ENCODE data around the gene CDKAL1. TPM values are rescaled to one million over a fixed set of nuclear protein-coding genes. Genes with fewer than 3 reads are reported as not detected.
"Not testable (repeated sequence)": the region's sequence is repeated elsewhere in the genome, so short reads cannot be mapped to it uniquely, and the experiment has no call there.

CDKAL1 gene
- total and polyA plus RNA-seq, 2 of the 8 experiments (the other 6 are each of a cell fraction or from before 2014, with no cell fraction given) = 8.4 to 24.6 TPM

DNA sequence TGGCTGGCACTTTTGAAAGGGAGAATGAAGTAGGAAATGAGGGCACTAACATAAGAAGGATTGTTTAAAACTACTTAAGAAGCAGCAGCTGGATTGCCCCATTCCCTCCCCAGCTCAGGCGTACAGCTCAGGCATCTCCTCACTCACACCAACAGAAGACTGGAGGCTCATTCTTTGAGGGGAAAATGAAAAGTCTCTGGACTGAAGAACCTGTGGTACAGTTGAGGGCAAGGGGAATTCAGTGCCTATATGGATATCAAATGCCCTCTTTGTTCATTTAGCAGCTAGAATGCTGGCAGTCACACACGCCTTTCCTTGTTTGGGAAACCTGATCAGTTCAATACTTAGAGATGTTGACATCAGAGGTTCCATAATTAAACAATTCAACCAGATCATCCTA, 557.2 kb downstream of the CDKAL1 start (continued):
- no peak for TF ChIP-seq KDM5A (IDR thresholded peaks at IDR 0.05; ENCODE audit: low read length)
- no peak for TF ChIP-seq NRF1 (IDR thresholded peaks at IDR 0.05; ENCODE audit: low read depth, low read length)
- TF ChIP-seq SP2 (IDR thresholded peaks at IDR 0.05; ENCODE audit: low read length) = no peak
- no peak for TF ChIP-seq POU5F1 (IDR thresholded peaks at IDR 0.05; ENCODE audit: low read depth, low read length)
- TF ChIP-seq CHD2 (IDR thresholded peaks at IDR 0.05; ENCODE audit: low read length) = no peak
- TF ChIP-seq ASH2L (IDR thresholded peaks at IDR 0.05; ENCODE audit: low read length) = no peak
- TF ChIP-seq CEBPB (IDR thresholded peaks at IDR 0.05; ENCODE audit: low read depth, low read length) = no peak
- TF ChIP-seq CBX5 (IDR thresholded peaks at IDR 0.05; ENCODE audit: low read depth, low read length) = no peak

DNA sequence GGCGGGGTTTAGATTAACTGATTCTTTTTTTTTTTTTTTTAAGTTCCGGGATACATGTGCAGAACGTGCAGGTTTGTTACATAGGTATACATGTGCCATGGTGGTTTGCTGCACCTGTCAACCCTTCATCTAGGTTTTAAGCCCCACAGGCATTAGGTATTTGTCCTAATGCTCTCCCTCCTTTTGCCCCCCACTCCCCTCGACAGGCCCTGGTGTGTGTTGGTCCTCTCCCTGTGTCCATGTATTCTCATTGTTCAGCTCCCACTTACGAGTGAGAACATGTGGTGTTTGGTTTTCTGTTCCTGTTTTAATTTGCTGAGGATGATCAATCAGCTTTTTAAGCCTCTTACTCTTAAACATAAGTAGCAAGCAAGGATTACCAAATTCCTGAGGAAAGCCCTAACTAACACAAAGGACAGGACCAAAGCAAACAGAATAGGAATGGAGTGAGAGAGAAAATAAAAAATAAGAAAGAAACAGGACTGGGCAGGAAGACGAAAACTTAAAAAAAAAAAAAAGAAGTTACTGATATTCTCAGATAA, 558.0 kb downstream of the CDKAL1 start:
- H3K4me1 ChIP-seq (replicated peaks in 1 of 4; ENCODE audit: control insufficient read depth in 3 of 4, insufficient read depth in 4 of 4, low read length in 3 of 4); H4K20me1 ChIP-seq (replicated peaks in 1 of 2; ENCODE audit: control insufficient read depth in 1 of 2, insufficient read depth in 2 of 2, low read length in 2 of 2); H3K18ac ChIP-seq (ENCODE audit: extremely low read depth, low read length); H3K27ac ChIP-seq (ENCODE audit: low read depth, low read length); H2BK12ac ChIP-seq (ENCODE audit: low read depth, low read length); H3K36me3 ChIP-seq (ENCODE audit: control insufficient read depth in 2 of 4, insufficient read depth in 4 of 4, low read length in 3 of 4); H3K56ac ChIP-seq (replicated peaks; ENCODE audit: insufficient read length, low read depth, low read length); H2AFZ ChIP-seq (ENCODE audit: low read length); H3K23me2 ChIP-seq (ENCODE audit: low read depth, low read length); H3K27me3 ChIP-seq (replicated peaks in 1 of 4; ENCODE audit: control insufficient read depth in 3 of 4, extremely low read depth in 1 of 4, insufficient read depth in 3 of 4, low read length in 3 of 4); H4K91ac ChIP-seq (replicated peaks; ENCODE audit: insufficient read length, low read length); DNase-seq (ENCODE audit: low read depth in 1 of 2, low spot score in 2 of 2); H2BK5ac ChIP-seq (ENCODE audit: low read depth, low read length); H3K4me3 ChIP-seq (ENCODE audit: extremely low read depth in 1 of 4, insufficient read depth in 2 of 4, low read depth in 3 of 4, low read length in 4 of 4); H3K79me1 ChIP-seq (ENCODE audit: low read depth, low read length); POLR2A ChIA-PET (ENCODE audit: partially characterized antibody); H3K9ac ChIP-seq (replicated peaks in 1 of 4; ENCODE audit: extremely low read depth in 1 of 4, low read depth in 3 of 4, low read length in 3 of 4); FAIRE-seq; H2BK15ac ChIP-seq (ENCODE audit: low read length); H2BK20ac ChIP-seq (ENCODE audit: low read length); H3K9me3 ChIP-seq (ENCODE audit: insufficient read depth in 2 of 2, low read depth in 1 of 2, low read length in 1 of 2); H3K4me2 ChIP-seq (ENCODE audit: insufficient read depth in 1 of 2, low read depth in 2 of 2, low read length in 2 of 2); CTCF ChIA-PET (ENCODE audit: partially characterized antibody); H3K79me2 ChIP-seq (ENCODE audit: control insufficient read depth in 1 of 2, insufficient read depth in 2 of 2, low read length in 2 of 2); H4K5ac ChIP-seq (ENCODE audit: insufficient read length, low read depth, low read length); H3K23ac ChIP-seq (ENCODE audit: insufficient read length); H2AK5ac ChIP-seq (ENCODE audit: low read depth, low read length); H2BK120ac ChIP-seq (replicated peaks; ENCODE audit: low read depth, low read length); H4K8ac ChIP-seq (ENCODE audit: extremely low read depth, insufficient read depth, low read length); H3K14ac ChIP-seq (ENCODE audit: insufficient read length): not testable (repeated sequence)
- 88% methylated on average over 4 of the region's 6 CpGs; no CpG with 5 or more reads in 1 of the 2 experiments for WGBS, 2 experiments (ENCODE audit: extremely low coverage in 1 of 2, insufficient coverage in 1 of 2, insufficient read length in 1 of 2, insufficient replicate concordance in 2 of 2, low coverage in 1 of 2, low lambda C conversion rate in 2 of 2, missing lambda C conversion rate in 1 of 2)
- H3K4ac ChIP-seq (replicated peaks; ENCODE audit: insufficient read length, low read depth, low read length) = peak overlapping the region; percentile 62

Measured in H1 (cell line).